ENCODE measurements around the gene RICTOR. TPM values are rescaled to one million over a fixed set of nuclear protein-coding genes. Genes with fewer than 3 reads are reported as not detected.

Gene RICTOR
- total RNA-seq, 2 donors from 2014 or later: 27.6 to 31.8 TPM

GRCh38 chr5:38961691-38962090, 112.5 kb downstream of the RICTOR start:
- Histone ChIP-seq H3K27ac (ENCODE audit: low read depth, low read length) (no peak overlapping the region), H3K27me3 (ENCODE audit: control insufficient read depth, insufficient read depth, low read length, poor library complexity, severe bottlenecking) (no peaks in the 10 kb centered on the region), H3K4me3 (ENCODE audit: low read length) (no peak overlapping the region), H3K36me3 (ENCODE audit: control insufficient read depth, insufficient read depth, low read length) (peaks cover 68% of the 10 kb centered on the region), H3K9me3 (ENCODE audit: control insufficient read depth, low read length) (no peaks in the 10 kb centered on the region), H3K9ac (ENCODE audit: extremely low read depth, low read length, poor library complexity, severe bottlenecking) (no peak overlapping the region), H3K4me1 (ENCODE audit: control insufficient read depth, insufficient read depth, low read length) (no peaks in the 10 kb centered on the region)
- Mint-ChIP-seq H3K9me3 (no peaks in the 10 kb centered on the region), H3K36me3 (ENCODE audit: low read depth) (peaks cover 36% of the 10 kb centered on the region), H3K4me3 (no peak overlapping the region), H3K27me3 (ENCODE audit: insufficient read depth) (no peaks in the 10 kb centered on the region), H3K4me1 (no peaks in the 10 kb centered on the region), H3K27ac (no peak overlapping the region)
- 90 to 100% methylated on average over 2 of the region's 2 CpGs for WGBS, 2 experiments (ENCODE audit: insufficient coverage in 1 of 2, insufficient read length in 1 of 2)
- no peak for TF ChIP-seq CTCF (conservative IDR thresholded peaks at IDR 0.05)
- no peak for DNase-seq

DNA sequence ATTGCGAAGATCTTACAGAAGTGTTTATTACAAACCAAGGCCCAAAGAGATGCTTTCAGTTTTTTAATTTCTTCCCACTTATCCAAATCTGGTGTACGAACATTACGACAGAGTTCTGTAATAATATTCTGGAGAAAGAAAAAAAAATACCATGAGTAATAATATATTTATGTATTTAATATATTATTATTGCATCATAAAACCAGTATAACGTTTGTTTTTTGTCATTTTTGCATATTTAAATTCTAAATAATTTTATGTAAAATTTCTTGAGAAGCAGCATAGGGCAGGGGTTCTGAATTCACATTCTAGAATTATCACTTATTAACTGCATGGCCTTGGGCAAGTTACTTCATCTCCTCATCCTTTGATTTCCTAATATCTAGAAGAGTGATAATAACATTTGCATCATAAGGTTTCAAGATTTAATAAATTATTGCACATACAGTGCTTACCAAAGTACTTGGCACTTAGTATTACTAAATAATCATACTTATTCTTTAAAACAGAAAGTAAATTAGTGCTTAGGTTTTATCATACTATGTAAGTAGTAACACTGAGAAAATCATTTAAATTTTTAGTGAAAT, 120.7 kb downstream of the RICTOR start:
- peaks cover 85% of the 10 kb centered on the region for H3K36me3 ChIP-seq (ENCODE audit: control insufficient read depth, insufficient read depth, low read length)
- no peaks in the 10 kb centered on the region for H3K4me1 ChIP-seq (ENCODE audit: control insufficient read depth, insufficient read depth, low read length)
- 92% methylated on average over 1 of the region's 4 CpGs; no CpG with 5 or more reads in 1 of the 2 experiments for WGBS, 2 experiments (ENCODE audit: insufficient coverage in 1 of 2, insufficient read length in 1 of 2)
- no peaks in the 10 kb centered on the region for H3K4me1 Mint-ChIP-seq
- no peak overlapping the region for H3K4me3 ChIP-seq (ENCODE audit: low read length)
- no peaks in the 10 kb centered on the region for H3K9me3 ChIP-seq (ENCODE audit: control insufficient read depth, low read length)
- H3K9ac ChIP-seq (ENCODE audit: extremely low read depth, low read length, poor library complexity, severe bottlenecking): no peak overlapping the region
- DNase-seq: no peak
- no peak for TF ChIP-seq CTCF (conservative IDR thresholded peaks at IDR 0.05)
- no peak overlapping the region for H3K27ac Mint-ChIP-seq
- no peak overlapping the region for H3K4me3 Mint-ChIP-seq
- no peaks in the 10 kb centered on the region for H3K27me3 ChIP-seq (ENCODE audit: control insufficient read depth, insufficient read depth, low read length, poor library complexity, severe bottlenecking)
- peaks cover 39% of the 10 kb centered on the region for H3K36me3 Mint-ChIP-seq (ENCODE audit: low read depth)
- H3K27me3 Mint-ChIP-seq (ENCODE audit: insufficient read depth): no peaks in the 10 kb centered on the region
- no peak overlapping the region for H3K27ac ChIP-seq (ENCODE audit: low read depth, low read length)
- no peaks in the 10 kb centered on the region for H3K9me3 Mint-ChIP-seq

DNA sequence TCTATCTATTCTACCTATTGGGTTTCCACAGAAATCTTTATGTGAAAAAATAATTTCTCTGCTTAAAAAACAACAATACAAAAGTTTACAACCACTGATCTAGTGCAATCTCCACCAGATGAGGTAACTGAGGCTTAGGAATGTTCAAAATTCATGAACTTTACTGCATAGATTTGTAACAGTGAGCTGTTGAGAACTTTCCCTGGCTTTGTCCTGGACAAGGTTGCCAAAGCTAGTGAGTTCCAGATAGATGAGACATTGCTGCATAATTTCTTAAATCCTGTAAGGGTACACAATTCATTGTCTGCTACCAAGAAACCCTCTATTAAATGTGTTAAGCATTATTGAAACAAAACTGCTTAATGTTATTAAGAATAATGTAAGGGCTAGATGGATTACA, 125.7 kb downstream of the RICTOR start:
- Histone ChIP-seq H3K4me3 (ENCODE audit: low read length) (no peak overlapping the region), H3K27ac (ENCODE audit: low read depth, low read length) (no peak overlapping the region), H3K9me3 (ENCODE audit: control insufficient read depth, low read length) (no peaks in the 10 kb centered on the region), H3K27me3 (ENCODE audit: control insufficient read depth, insufficient read depth, low read length, poor library complexity, severe bottlenecking) (no peaks in the 10 kb centered on the region), H3K4me1 (ENCODE audit: control insufficient read depth, insufficient read depth, low read length) (no peaks in the 10 kb centered on the region), H3K36me3 (ENCODE audit: control insufficient read depth, insufficient read depth, low read length) (peaks cover 78% of the 10 kb centered on the region), H3K9ac (ENCODE audit: extremely low read depth, low read length, poor library complexity, severe bottlenecking) (no peak overlapping the region)
- Mint-ChIP-seq H3K4me3 (no peak overlapping the region), H3K36me3 (ENCODE audit: low read depth) (peaks cover 36% of the 10 kb centered on the region), H3K9me3 (no peaks in the 10 kb centered on the region), H3K27me3 (ENCODE audit: insufficient read depth) (no peaks in the 10 kb centered on the region), H3K4me1 (no peaks in the 10 kb centered on the region), H3K27ac (no peak overlapping the region)
- no peak for DNase-seq
- no peak for TF ChIP-seq CTCF (conservative IDR thresholded peaks at IDR 0.05)

Measured in endodermal cell (in vitro differentiated cells).